NCI-H2196 treated with DMSO at 0.1 percent for 48 hours (cell line): ENCODE data around the gene UBL7.

Experiments
- DNase-seq: peaks from one replicate; lab custom pipeline; 2025; ENCODE audit not compliant: unreplicated experiment; lab: John Stamatoyannopoulos, UW

UBL7 gene

DNA sequence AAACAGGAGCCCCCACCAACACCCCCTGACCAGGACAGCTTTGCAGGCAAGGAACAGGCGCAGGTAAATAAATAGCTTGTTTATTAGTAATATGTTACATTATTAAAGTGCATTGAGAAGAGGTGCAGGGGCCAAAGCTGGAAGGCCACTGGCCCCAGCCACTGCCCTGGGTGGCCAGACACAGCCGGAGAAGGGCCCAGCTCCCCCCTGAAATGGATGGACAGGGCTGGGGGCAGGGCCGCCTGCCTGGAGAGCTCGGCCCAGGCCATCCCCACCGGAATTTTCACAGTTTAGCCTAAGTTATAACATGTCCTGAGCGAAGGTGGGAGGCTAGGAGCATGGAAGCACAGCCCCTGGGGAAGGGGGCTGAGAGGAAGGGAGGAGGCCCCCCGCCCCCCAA lies 51.7 kb downstream of the UBL7 start:
- no peak for DNase-seq

DNA sequence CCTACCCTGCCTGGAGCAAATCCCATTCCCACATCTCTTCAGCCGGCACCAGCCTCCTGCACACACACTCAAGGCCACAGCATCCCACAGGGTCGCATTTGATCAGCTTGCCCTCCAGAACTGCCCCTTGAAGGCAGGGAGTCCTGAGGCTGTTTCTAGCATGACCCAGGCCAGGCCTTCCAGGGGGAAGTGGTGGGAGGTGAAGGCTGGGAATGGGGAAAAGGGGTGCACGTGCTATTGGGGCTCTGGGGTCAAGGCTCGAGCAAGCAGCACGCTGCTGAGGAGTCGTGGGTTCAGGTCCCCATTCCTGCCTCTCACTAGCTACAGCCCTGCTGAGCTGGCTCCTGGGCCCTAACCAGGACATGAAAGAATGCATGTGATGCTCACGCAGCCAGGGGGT lies 52.1 kb downstream of the UBL7 start:
- no peak for DNase-seq

DNA sequence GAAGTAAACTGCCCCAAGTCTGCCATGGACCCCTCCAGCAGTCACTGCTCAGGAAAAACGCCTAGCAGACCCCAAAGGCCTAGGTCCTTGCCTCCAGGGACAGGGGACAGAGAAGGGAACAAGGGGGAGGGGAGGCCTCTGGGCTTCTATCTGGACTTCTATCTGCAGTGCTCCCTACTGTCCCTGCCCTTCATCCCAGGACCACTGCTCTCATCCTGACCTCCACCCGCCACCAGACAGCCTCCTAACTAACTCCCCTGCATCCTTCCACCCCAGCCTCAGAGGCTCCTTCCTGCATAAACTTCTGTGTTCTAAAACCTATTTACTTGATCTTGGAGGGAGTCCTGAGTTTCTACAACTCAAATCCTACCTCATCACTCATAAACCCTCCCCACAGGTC lies 52.6 kb downstream of the UBL7 start:
- no peak for DNase-seq

DNA sequence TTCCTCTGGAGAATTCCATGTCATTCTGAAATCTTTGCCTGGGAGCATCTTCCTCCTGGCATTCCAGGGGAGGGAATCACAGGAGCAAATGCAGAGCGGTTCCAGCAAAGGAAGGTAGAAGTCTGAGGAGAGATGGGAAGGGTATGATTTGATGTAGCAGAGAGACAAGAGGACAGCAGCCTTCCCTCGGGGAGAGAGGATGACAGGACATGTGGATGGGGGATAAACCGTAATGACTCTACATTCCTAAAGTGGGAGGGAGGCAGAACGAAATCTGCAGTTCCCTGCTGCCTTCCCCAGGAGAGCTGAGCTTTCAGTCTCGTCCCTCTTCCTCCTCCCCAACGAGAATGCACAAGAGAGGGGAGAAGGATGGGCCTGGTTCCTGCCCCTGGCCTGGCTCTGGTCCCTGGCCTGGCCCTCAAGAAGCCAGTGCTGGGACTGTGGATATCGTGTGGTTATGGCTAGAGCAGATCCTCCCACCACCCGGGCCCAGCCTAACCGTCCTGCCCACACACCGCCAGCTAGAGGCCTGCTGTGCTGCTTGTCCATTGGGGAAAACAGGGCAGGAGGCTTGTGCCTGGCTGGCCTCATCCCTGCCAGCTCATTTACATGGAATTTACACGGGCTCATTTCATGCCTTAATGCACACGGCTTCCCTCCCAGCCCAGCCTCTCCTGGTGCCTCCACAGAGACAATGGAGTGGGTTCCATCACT lies 53.8 kb downstream of the UBL7 start:
- DNase-seq: no peak

DNA sequence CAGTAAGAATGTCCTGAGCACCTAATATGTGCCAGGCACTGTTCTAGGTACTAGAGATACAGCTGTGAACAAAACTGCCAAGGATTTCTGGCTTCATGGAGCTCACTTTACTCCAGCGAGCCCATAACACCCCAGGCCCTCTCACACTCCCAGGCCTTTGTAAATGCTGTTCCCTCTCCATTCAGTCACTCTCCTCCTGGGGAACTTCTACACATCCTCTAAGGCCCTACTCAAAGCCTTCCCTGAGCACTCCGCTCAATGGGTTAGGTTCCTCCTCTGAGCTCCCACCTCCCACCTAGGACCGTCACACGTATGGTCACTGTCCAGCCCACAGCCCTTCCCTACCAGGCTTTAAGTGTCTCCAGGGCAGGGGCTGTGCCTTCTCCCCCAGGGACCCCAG lies 54.4 kb downstream of the UBL7 start:
- DNase-seq: no peak

DNA sequence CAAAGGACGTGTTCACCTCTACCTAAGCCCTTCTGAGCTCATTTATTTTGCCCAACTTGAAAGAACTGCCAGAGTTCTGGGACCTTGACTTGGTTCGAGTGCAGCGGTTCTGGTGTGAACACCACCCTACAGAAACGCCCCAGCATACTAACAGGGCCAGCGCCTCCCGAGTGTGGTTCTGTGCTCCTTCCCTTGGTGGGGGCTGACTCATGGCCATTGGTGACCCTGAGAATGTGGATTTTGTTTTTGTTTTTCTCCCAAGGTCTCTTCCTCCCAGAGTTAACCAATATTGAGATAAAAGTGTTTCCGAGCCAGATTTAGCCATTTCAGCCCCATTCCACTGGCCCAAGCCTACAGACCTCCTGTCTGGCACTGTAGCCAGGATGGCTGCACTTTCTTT lies 55.1 kb downstream of the UBL7 start:
- no peak for DNase-seq

DNA sequence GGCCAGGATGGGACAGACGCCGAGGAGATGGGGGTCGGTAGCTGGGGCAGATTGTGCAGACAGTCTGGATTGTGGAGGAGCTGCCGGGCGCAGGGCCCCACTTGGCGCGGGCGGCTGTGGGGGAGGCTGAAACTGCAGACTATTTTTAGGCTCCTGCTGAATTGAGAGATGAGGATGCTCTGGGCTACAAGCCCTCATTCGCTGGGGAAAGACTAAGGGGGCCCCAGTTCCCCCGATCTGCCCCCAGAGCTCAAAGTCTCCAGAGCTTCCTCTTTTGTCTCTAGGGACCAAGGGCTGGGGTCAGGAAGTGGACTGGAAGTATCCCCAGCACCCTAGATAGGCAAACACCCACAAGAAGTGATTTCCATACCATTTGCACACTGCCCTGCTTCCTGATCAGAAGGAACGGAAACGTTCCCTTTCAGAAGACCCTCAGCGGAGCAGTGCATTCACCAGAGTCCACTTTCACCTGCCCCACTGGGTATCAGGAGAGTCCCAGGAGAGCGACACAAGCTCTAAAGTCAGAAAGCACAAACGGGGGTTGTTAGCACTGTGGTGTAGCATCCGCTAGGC lies 56.9 kb downstream of the UBL7 start:
- no peak for DNase-seq

DNA sequence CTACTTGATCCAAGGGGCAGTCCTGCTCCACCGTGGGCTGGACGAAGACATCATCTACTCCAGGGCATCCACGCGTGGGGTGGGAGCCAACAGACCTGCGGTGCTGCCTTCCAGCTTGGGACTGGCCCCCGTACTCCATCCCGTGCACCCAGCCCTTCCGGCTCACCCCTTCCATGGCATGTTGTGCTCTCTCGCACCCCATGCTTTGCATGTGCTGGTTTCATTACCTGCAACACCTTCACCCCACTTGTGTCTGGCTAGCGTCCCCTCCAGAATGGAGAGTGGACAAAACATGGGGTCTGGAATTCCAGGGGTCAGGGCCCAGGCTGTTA lies 57.4 kb downstream of the UBL7 start:
- DNase-seq: no peak

DNA sequence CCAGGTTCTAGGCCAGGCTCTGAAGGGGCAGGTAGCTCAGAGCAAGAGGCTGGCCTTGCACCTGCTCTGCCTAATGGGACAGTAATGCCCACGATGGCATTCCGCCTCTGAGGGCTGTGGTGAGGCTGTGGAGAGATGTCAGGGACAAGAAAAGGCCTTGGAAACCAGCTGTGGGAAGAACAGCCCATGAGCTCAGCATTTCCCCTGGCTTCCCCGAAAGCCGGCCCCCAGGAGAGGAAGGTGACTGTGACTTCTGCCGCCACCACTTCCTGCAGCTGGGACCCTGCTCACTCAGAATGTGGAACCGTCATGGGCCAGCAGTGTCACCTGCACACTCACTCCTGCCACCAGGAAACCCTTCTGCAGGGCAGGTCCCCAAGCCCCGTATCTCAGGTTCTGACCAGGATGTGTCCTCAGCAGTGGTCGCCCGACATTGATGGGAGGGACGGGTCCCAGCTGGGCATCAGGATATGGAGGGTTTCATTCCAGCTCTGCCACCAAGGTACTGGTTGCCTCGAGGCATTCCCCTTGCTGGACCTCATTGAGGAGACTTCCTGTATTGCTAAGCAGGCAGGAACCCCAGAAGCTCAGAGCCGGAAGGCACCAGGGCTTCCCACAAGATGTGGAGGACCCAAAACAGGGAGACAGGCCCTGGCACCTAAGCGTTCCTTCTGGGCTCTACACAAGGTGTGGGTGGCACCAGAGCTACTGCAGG lies 57.9 kb downstream of the UBL7 start:
- DNase-seq: no peak

DNA sequence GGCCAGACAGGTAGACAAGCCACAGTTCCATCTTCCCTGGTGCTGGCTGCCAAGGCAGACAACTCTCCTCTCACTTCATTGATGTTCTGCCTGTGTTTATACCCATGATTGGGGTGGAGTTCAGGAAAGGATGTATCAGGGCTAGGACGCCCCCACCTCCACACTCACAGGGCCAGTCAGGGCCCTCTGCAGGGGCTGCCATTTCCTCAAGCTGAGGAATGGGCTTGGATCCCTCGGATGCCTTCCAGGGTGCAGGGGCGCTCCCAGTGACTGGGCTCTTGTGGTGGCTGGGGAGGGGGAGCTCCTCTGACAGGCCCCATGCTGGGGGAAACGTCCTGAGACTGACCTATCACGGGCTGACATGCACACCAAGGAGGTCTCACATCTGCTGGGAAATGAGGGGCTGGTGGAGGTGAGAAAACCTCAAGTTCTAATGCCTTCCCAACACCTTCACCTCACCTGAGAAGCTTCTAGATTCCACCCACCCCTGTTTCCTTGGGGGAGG lies 58.6 kb downstream of the UBL7 start:
- no peak for DNase-seq

DNA sequence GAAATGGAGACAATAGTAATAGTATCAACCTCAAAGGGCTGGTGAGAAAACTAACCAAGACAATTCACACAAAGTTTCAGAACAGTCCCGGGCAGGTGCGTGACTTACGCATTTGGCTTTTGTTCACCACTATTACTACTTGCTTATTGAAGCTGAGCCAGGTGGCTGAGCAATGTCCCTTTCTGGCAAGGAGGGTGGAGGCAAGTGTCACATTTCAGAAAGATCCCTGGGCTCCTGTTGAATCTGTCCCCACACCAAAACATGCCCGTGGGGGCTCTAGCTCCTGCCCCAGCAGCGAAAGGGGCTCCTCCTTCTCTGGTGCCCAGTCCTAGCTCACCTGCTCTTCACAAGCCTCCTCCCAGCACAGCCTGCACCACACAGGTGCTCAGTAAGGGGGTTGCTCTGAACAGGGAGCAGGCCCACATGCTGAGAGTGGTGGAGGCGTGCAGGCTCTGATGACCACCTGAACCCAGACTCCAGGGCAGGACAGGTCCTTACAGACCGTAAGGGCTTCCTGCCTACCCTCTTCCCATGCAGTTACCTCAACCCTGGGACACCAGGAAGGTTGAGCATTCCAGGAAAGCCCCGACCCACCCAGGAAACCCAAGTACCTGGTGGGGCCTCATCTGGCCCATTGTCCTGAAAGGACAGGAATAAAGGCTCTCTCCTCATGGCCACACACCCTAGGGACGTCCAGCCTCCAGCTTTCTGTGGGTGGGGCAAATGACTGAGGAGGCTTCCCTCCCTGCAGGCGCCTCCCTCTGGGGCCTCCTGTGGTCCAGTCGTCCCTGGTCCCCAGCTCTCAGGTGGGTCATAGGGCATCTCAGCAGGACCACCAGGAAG lies 59.8 kb downstream of the UBL7 start:
- no peak for DNase-seq

DNA sequence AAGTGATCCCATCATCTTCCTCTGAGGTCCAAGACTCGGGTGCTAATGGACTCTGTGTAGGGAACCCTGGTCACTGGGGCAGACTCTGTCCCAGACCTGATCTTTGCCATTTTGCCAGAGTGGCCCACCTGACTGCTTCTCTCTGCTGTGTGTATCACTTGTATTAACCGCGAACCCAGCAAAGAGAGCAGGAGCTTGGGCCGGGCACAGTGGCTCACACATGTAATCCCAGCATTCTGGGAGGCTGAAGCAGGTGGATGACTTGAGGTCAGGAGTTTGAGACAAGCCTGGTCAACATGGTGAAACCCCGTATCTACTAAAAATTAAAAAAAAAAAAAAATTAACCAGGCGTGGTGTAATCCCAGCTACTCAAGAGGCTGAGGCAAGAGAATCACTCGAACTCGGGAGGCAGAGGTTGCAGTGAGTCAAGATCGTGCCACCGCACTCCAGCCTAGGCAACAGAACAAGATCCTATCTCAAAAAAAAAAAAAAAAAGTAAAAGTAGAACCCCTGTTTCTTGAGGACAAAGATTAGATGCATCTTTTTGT lies 60.6 kb downstream of the UBL7 start:
- no peak for DNase-seq

DNA sequence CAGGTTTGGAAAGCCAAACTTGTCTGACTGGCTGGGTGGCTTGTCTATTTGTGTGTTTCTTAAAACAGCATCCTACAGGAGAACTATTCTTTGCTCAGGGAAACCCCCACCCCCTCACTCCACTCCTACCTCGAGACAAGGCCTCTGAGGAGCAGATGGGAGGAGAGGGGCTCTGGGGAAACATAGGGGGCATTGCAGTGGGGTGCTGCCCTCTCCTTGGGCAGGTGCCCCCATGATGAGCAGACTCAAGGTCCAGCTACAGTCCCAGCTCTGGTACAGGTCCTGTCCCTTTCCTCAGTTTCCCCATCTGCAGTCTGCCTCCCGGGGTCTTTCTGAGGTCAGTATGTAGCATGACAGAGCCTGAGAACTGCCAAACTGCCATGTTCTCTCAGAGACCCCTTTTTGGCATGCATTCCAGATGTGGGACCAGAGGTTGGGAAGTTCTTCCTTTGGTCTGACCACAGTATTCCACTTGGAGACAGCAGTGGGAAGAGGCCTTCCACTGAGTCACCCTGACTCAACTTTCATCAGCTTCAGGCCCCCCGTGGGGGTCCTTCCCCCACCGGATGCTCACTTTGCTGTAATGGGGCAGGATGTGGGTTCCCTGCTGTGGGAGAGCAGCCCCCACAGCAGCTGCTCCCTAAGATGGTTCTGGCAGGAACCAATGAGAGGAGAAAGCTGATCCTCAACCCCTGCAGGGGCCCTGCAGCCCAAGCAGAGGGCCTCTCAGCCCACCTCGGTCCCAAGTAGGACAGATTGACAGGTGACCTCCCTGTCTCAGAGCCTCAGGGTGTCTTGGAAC lies 61.2 kb downstream of the UBL7 start:
- no peak for DNase-seq

DNA sequence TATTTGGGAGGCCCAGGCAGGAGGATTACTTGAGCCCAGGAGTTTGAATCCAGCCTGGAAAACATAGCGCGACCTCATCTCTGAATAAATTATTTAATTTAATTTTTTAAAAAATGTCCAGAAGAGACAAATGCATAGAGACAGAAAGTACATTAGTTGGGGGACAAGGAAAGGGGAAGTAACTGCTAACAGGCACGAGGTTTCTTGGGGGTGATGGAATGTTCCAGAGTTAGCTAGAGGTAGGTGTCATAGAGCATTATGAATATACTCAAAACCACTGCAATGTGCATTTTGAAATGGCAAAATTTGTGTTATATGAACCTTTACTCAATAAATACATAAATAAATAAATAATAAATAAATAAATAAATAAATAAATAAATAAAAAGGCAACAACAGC lies 61.9 kb downstream of the UBL7 start:
- no peak for DNase-seq

DNA sequence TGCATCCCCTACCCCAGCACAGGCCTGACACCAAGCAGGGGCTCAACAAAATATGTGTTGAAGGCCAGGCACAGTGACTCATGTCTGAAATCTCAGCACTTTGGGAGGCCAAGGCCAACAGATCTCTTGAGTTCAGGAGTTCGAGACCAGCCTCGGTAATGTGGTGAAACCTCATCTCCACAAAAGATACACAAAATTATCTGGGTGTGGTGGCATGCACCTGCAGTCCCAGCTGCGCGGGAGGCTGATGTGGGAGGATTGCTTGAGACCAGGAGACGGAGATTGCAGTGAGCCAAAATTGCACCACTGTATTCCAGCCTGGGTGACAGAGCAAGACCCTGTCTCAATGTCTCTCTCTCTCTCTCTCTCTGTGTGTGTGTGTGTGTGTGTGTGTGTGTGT lies 62.8 kb downstream of the UBL7 start:
- DNase-seq: no peak

DNA sequence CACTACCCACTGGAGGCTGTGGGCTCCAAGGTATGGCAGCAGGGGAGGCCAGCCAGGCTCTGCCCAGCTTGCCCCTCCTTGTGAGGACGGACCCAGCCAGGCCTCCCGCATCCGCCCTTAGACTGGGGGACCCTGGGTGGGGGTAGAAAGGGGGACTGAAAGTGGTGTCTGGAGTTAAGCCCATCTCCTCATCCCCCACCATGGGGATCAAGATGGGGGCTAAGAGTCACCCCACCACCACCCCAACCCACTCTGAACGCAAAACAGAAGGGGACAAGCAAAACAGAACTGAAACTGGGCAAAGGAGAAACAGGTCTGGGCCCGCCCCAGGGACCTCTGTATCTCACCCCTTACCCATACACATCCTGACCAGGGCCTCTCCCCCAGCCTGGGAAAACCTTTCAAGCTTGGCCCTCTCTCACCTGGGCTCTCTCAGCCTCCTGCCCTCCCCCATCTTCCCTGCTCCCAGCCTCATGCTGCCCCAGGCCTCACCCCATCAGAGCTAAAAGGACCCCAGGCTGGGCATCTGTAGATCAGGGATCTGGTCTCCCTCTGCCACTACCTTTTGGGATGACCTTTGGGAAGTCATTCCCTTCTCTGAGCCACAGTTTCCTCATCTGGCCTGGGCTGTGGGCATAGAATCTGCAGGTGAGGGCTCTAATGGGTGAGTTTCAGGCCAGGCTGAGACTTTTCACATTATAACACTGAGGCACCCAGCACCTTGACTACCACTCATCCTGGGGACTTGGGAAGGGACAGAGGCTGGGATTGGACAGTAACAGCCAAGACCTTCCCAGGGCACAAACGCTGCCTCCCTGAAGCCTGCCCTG lies 63.5 kb downstream of the UBL7 start:
- no peak for DNase-seq

DNA sequence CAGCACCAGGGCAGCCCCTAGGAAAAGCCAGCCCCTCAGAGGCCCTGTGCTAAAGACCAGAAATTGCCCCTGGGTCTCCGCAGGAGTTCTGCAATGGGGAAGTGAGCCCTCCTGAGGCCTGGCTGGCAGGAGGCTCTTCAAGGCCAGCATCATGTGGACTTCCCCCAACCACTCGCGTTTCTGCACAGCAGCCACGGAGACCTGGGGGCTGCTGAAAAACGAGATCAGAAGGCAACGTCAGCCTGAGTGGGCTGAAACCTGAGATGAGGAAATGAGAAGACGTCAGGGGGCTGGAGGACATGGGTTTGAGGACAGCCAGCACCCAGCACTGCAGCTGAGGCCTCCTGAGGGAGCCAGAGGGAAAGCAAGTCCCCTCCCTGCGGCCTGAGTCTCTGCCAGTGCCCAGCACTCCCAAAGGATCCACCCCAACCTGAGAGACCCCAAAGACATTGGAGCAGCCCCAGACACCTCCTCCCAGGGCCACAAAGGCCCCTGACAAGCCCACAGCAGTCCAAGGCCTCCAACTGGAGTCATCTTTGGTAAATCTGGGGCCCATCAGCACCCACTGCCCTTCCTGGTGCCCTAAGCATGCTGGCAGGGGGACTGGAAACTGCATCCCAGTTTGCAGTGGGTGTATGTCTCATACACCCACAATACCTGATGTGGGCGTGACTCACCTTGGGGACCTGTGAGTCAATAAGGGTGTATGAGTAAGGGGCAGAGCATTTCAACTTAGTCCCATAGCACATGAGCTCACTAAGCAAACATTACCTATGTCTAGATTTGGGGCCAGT lies 64.3 kb downstream of the UBL7 start:
- no peak for DNase-seq

DNA sequence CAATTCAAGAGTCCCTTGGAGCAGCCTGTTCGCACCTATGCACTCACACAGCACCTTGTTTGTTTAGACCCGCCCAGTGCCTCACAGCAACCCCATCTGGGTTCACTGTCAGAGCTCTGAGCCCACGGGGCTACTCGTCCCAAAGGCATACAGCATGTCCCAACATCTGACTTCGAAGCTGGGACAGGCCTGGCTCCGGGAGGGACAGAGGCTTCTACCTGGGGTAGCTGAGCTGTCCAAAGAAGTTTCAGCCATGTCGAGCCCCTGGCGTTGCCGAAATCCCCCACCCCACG lies 64.9 kb downstream of the UBL7 start:
- DNase-seq: no peak
